Glomerular visceral epithelial cell (primary cell): ENCODE results near the gene NHP2.
A peak's percentile ranks its signal among the peaks of the same experiment; 100 is the strongest.
"Not testable (repeated sequence)": the region's sequence is repeated elsewhere in the genome, so short reads cannot be mapped to it uniquely, and the experiment has no call there.

Experiments used
- DNase-seq: peaks from one replicate; pipeline ENCODE4 v3.0.0-alpha.2; 2016; ENCODE audit errors: extremely low spot score

Gene NHP2

GRCh38 chr5:178153530-178154340 lies at the start of gene NHP2:
Gene NHP2 (minus strand): TSS chr5:178153885. CDS start chr5:178153817, 68 bp downstream.
- peak; percentile 99 for DNase-seq

GRCh38 chr5:178202541-178202940 lies 48.9 kb upstream of the NHP2 start:
- no peak for DNase-seq

- no peak for DNase-seq
Observed at GRCh38 chr5:178201927-178202235, 48.2 kb upstream of the NHP2 start.

GRCh38 chr5:178201221-178201926 lies 47.7 kb upstream of the NHP2 start:
- no peak for DNase-seq

DNA sequence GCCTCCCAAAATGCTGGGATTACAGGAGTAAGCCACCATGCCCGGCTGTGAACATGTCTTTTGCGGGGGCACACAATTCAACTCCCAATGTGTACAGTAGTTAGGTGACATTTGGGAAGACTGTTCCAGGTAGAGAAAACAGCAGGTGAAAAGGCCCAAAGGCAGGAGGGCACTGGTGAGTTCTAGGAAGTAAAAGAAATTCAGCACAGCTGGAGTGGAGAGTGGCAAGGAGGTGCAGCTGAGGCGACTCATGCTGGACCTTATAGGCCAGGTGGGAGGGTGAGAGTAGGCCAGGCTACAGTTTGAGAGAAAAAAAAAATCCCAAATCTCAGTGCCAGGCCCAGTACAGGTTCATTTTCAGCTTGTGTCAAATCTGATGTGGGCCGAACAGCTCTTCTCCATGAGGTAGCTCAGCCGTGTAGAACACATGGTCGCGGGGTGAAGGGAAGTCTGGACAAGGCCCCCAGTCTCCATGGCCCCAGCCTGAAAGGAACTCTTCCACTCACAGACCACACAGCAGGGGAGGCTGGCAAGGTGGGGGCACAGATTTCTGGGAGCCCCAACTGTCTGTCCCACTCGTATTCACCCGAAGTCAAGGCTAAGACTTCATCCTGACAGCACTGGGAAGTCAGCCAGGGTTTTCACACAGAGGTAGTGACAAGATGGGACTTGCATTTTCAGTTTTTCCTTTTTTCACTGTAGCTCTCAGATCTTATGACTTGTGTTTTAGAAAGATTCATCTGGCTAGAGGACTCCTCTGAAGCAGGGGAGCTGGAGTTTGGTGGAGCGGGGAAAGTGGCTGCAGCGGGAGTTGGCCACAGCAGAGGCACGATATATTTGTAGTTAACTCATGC lies 46.1 kb upstream of the NHP2 start:
- no peak for DNase-seq

- DNase-seq, result no peak
Observed at GRCh38 chr5:178198706-178199105, 45.0 kb upstream of the NHP2 start.

DNA sequence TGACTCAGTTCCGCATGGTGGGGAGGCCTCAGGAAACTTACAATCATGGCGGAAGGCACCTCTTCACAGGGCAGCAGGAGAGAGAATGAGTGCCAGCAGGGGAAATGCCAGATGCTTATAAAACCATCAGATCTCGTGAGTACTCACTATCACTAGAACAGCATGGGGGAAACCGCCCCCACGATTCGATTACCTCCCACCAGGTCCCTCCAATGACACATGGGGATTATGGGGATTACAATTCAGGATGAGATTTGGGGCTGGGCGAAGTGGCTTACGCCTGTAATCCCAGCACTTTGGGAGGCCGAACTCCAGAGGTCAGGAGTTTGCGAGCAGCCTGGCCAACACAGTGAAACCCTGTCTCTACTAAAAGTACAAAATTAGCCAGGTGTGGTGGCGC lies 44.5 kb upstream of the NHP2 start:
- DNase-seq, result not testable (repeated sequence)

- DNase-seq, result no peak
Observed at GRCh38 chr5:178196986-178197385, 43.3 kb upstream of the NHP2 start.

- no peak for DNase-seq
Observed at GRCh38 chr5:178196281-178196812, 42.7 kb upstream of the NHP2 start.

DNA sequence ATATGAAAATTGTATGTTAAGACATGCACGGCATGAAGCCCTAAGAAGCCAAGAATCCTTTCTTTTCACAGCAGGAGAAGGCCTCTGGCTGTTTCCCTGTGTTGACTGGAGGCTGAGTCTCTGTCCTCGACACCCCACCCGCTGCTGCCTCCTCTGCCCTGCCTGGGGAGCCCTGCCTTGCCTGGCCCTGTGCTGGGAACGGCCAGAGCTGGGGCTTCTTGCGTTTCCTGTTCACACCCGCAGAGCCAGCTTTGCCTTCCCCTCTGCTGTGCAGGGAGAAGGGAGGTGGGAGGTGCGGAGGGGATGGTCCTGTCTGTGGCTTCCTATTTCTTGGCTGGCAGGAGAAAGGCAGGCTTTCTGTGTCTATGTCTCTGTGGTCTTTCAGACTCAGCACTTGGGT lies 40.3 kb upstream of the NHP2 start:
- no peak for DNase-seq

GRCh38 chr5:178193251-178193809 lies 39.6 kb upstream of the NHP2 start:
- DNase-seq, result no peak

DNA sequence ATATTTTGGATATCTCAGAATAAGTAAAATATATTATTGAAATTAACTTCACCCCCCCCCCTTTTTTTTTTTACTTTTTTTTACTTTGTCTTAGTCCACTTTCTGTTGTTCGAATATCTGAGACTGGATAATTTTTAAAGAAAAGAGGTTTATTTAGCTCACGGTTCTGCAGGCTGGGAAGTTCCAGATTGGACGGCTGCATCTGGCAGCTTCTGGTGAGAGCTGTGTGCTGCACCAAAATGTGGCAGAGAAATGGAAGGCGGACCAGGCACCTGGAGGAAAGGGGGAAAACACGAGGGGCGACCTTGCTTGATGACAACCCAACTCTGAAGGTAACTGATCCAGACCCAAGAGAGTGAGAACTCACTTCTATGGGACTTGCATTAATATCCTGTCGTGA lies 39.1 kb upstream of the NHP2 start:
- DNase-seq, result no peak

GRCh38 chr5:178192244-178192643 lies 38.6 kb upstream of the NHP2 start:
- no peak for DNase-seq

- DNase-seq, result no peak
Observed at GRCh38 chr5:178191661-178192060, 38.0 kb upstream of the NHP2 start.

- no peak for DNase-seq
Observed at GRCh38 chr5:178189433-178189832, 35.7 kb upstream of the NHP2 start.

- DNase-seq, result no peak
Observed at GRCh38 chr5:178187014-178187413, 33.3 kb upstream of the NHP2 start, which contains the start of gene GMCL2. Gene GMCL2 (minus strand): TSS chr5:178187371. CDS start chr5:178187299, 72 bp downstream.

GRCh38 chr5:178186427-178186826 lies 32.7 kb upstream of the NHP2 start:
- no peak for DNase-seq

GRCh38 chr5:178182158-178182876 lies 28.6 kb upstream of the NHP2 start:
- DNase-seq, result no peak

DNA sequence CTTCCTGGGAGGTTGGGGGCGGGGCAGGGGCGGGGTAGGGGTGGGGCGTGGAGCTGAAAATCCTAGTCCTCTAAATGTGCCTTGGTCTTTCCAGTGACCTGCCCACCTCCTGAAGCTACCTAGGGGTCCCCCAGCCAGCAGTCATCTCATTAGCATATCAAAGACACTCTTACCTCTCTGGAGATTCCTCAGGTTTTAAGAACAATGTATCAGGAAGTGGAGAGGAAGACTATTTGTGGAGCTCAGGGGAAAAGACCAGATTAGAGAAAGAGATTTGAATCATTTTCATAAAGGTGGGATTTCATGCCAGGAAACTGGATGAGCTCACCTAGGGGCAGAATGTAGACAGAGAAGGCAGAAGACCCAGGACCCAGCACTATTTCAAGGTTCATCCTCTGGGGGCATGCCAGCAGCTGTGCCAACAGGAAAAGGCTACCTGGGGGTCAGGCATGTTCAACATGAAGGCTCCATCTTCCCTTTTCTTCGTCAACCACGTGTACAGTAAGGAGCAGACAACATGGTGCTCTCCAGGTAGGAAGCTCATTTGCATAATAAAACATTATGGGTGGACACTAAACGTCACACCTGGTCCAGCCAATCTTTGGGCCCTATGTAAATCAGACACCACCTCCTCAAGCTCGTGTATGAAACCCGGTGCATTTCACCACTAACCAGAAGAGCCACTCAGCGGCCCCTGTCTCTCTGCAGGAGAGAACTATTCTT lies 26.6 kb upstream of the NHP2 start:
- DNase-seq, result no peak

DNA sequence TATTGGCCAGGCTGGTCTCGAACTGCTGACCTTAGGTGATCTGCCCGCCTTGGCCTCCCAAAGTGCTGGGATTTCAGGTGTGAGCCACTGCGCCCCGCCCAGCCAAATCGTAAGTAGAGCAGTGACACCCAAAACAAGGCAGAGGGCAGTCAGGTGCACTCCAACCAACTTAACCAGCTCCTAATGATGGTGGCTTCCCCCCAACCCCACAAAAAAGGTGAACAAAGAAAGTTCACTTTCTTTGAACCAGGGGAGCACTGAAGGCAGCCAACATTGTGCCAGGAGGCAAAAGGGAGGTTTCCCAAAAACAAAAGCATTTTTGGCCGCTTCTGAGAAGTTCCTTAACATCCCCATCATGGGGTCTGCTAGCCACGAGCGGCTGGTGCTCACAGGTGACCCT lies 23.9 kb upstream of the NHP2 start:
- DNase-seq, result no peak
